HG02981 (cell line): ENCODE measurements around the gene STRN4.

Experiments used
- ATAC-seq: cut with Tn5 transposase; IDR thresholded peaks from one replicate; pipeline ENCODE4 v1.9.1; 2021; ENCODE audit warnings: mild to moderate bottlenecking, moderate library complexity; ENCODE audit not compliant: unreplicated experiment

The STRN4 gene

GRCh38 chr19:46674416-46675178 is 71.7 kb downstream of the STRN4 start:
- no peak for ATAC-seq

- no peak for ATAC-seq
These were observed 75.4 kb downstream of the STRN4 start for GRCh38 chr19:46670813-46671212.
